HepG2 (cell line): ENCODE results near the gene AQP9. TPM values are rescaled to one million over a fixed set of nuclear protein-coding genes. Genes with fewer than 3 reads are reported as not detected.

Experiments used
- ATAC-seq: fragments of 200-7000 bp; cut with Tn5 transposase; 3 replicates; pipeline ENCODE4 v1.9.1; 2020; ENCODE audit warnings: mild to moderate bottlenecking, moderate library complexity
- BruUV-seq: library from RNA; stranded (reverse); fragments of 400-500 nt; replicated peaks from 2 replicates; lab custom pipeline; 2021; lab: Mats Ljungman, UMichigan
- CTCF ChIA-PET: fragments of 300-600 bp; formaldehyde crosslinking; extraction: SDS; loops from one replicate; lab custom pipeline; 2021; ENCODE audit warnings: low total read pairs, inconsistent platforms, low intra/inter-chr PET ratio; lab: Yijun Ruan, JAX
- POLR2A ChIA-PET: fragments of 350-600 bp; sonication (Branson Sonifier 250); formaldehyde crosslinking; loops from one replicate; lab custom pipeline; 2020; ENCODE audit warnings: antibody characterized with exemption, inconsistent platforms; lab: Yijun Ruan, JAX
- DNase-seq: peaks from one replicate; pipeline ENCODE4 v3.0.0-alpha.2; 2015; ENCODE audit warnings: low spot score
- FAIRE-seq: peaks from 3 replicates; lab custom pipeline; 2011; peaks lifted over from hg19 to GRCh38; lab: Jason Lieb, UNC
- H2AFZ ChIP-seq: one replicate; pipeline ENCODE4 v1.6.1; 2011; ENCODE audit warnings: low read length, inconsistent platforms
- H3K27ac ChIP-seq: fragments of 300-600 bp; 3 replicates; pipeline ENCODE4 v1.8.0; 2011; ENCODE audit warnings: mixed run types, mild to moderate bottlenecking, mixed read lengths, low read length, inconsistent platforms; ENCODE audit not compliant: insufficient read depth; ENCODE audit errors: extremely low read length
- H3K27me3 ChIP-seq, 2 experiments: fragments of 200-600 bp in 1 of 2; 2 replicates in 1 of 2; 3 replicates in 1 of 2; pipeline versions ENCODE4 v1.6.0 to v1.8.0; 2011; ENCODE audit warnings: low read length in 2 of 2, mild to moderate bottlenecking in 2 of 2, moderate library complexity in 2 of 2, inconsistent platforms in 1 of 2; ENCODE audit not compliant: insufficient read depth in 2 of 2, control insufficient read depth in 1 of 2
- H3K36me3 ChIP-seq, 2 experiments: fragments of 200-600 bp in 1 of 2; replicated peaks in 1 of 2; 2 replicates in 1 of 2; 3 replicates in 1 of 2; pipeline versions ENCODE4 v1.5.1 to v1.8.0; 2011; ENCODE audit warnings: low read length in 2 of 2, inconsistent platforms in 1 of 2; ENCODE audit not compliant: insufficient read depth in 2 of 2, control insufficient read depth in 1 of 2
- H3K4me1 ChIP-seq: 2 replicates; pipeline ENCODE4 v1.5.1; 2012; ENCODE audit warnings: low read length, inconsistent platforms; ENCODE audit not compliant: insufficient read depth
- H3K4me2 ChIP-seq: 2 replicates; pipeline ENCODE4 v1.6.0; 2011; ENCODE audit warnings: low read depth, low read length, inconsistent platforms
- H3K4me3 ChIP-seq, 3 experiments: fragments of 200-600 bp in 1 of 3; sonication (generic), shearing (Covaris generic) in 1 of 3; replicated peaks in 1 of 3; 2 replicates each; pipeline ENCODE4 v1.5.1; 2011 to 2016; ENCODE audit warnings: low read length in 3 of 3, inconsistent platforms in 2 of 3, low read depth in 2 of 3, mild to moderate bottlenecking in 2 of 3, control low read depth in 1 of 3, mixed read lengths in 1 of 3; ENCODE audit not compliant: insufficient read depth in 1 of 3
- H3K79me2 ChIP-seq: one replicate; pipeline ENCODE4 v1.6.1; 2011; ENCODE audit warnings: low read length, inconsistent platforms; ENCODE audit not compliant: insufficient read depth
- H3K9ac ChIP-seq: 2 replicates; pipeline ENCODE4 v1.6.0; 2011; ENCODE audit warnings: mild to moderate bottlenecking, low read depth, low read length, inconsistent platforms; ENCODE audit not compliant: insufficient read depth
- H3K9me3 ChIP-seq: 2 replicates; pipeline ENCODE4 v1.5.1; 2012; ENCODE audit warnings: mild to moderate bottlenecking, low read length
- H4K20me1 ChIP-seq: 2 replicates; pipeline ENCODE4 v1.6.0; 2011; ENCODE audit warnings: inconsistent platforms, mild to moderate bottlenecking, low read length, moderate library complexity; ENCODE audit not compliant: insufficient read depth
- ARID3A ChIP-seq: IDR thresholded peaks from 2 replicates; pipeline ENCODE4 v1.6.1; 2012; ENCODE audit warnings: low read depth, low read length, improper control_type of control experiment
- ATF7 ChIP-seq, 2 experiments: fragments of 450-650 bp in 1 of 2; sonication (generic) in 1 of 2; formaldehyde crosslinking in 1 of 2; IDR thresholded peaks; 2 replicates each; pipeline versions ENCODE4 v1.4.0 to v1.6.1; 2016 to 2020; ENCODE audit warnings: antibody characterized with exemption in 1 of 2, mild to moderate bottlenecking in 1 of 2, missing genetic modification reagents in 1 of 2
- EP300 ChIP-seq, 3 experiments: sonication (generic) in 1 of 3; formaldehyde crosslinking in 1 of 3; IDR thresholded peaks; 2 replicates each; pipeline versions ENCODE4 v1.5.1 to v1.6.1; 2011 to 2020; ENCODE audit warnings: low read depth in 2 of 3, low read length in 2 of 3, borderline replicate concordance in 1 of 3, improper control_type of control experiment in 1 of 3, mild to moderate bottlenecking in 1 of 3, missing genetic modification reagents in 1 of 3, moderate library complexity in 1 of 3
- JARID2 ChIP-seq: sonication (generic); formaldehyde crosslinking; IDR thresholded peaks from 2 replicates; pipeline ENCODE4 v1.8.1; 2023; ENCODE audit warnings: missing genetic modification reagents, inconsistent platforms; ENCODE audit not compliant: insufficient replicate concordance
- KMT2B ChIP-seq: IDR thresholded peaks from 2 replicates; pipeline ENCODE4 v1.6.1; 2016; ENCODE audit warnings: missing genetic modification reagents, missing compliant biosample characterization
- LCORL ChIP-seq, 2 experiments: fragments of 450-650 bp in 1 of 2; sonication (generic) in 1 of 2; formaldehyde crosslinking in 1 of 2; IDR thresholded peaks; 2 replicates each; pipeline versions ENCODE4 v1.5.0 to v1.6.1; 2017 to 2020; ENCODE audit warnings: antibody characterized with exemption in 1 of 2, missing genetic modification reagents in 1 of 2
- MED1 ChIP-seq: sonication (generic); formaldehyde crosslinking; IDR thresholded peaks from 2 replicates; pipeline ENCODE4 v1.4.0; 2020; ENCODE audit warnings: missing genetic modification reagents
- PAXIP1 ChIP-seq: sonication (generic); formaldehyde crosslinking; conservative IDR thresholded peaks from 2 replicates; pipeline ENCODE4 v1.4.0; 2020; ENCODE audit warnings: mild to moderate bottlenecking, missing genetic modification reagents, moderate library complexity
- RFXANK ChIP-seq: IDR thresholded peaks from 2 replicates; pipeline ENCODE4 v1.6.1; 2016
- SALL1 ChIP-seq: sonication (generic); formaldehyde crosslinking; IDR thresholded peaks from 2 replicates; pipeline ENCODE4 v1.8.0; 2022; ENCODE audit warnings: mild to moderate bottlenecking, missing genetic modification reagents
- SMYD3 ChIP-seq: sonication (generic); formaldehyde crosslinking; IDR thresholded peaks from 2 replicates; pipeline ENCODE4 v1.8.1; 2023; ENCODE audit warnings: mild to moderate bottlenecking, missing genetic modification reagents
- ZBTB3 ChIP-seq: sonication (generic); formaldehyde crosslinking; IDR thresholded peaks from 2 replicates; pipeline ENCODE4 v1.4.0; 2020; ENCODE audit warnings: low read depth, mild to moderate bottlenecking, moderate library complexity, missing genetic modification reagents, borderline replicate concordance
- ZBTB34 ChIP-seq: sonication (generic); formaldehyde crosslinking; IDR thresholded peaks from 2 replicates; pipeline ENCODE4 v1.8.0; 2022; ENCODE audit warnings: mild to moderate bottlenecking, missing genetic modification reagents
- WGBS: methylation state at CpG from one replicate; pipeline ENCODE4 v1.1.6; 2017; ENCODE audit warnings: low lambda C conversion rate; 5-methylcytosine and 5-hydroxymethylcytosine counted together
- in situ Hi-C: cut with HindIII; loops from 2 replicates; pipeline ENCODE4 v1.10.0; 2017; ENCODE audit warnings: low pct_unique_long_range_greater_than_20kb; ENCODE audit not compliant: extremely low pct_ligation_motif_present
- intact Hi-C: fragments of 100-400 bp; cut with micrococcal nuclease; formaldehyde crosslinking; loops from one replicate; pipeline ENCODE4 v1.10.0; 2022; ENCODE audit not compliant: unreplicated experiment
- polyA plus RNA-seq, 8 experiments: library from polyadenylated mRNA; depleted of rRNA in 3 of 8; stranded (reverse) in 7 of 8; unstranded in 1 of 8; fragments of >200 nt; fragmentation: Illumina TruSeq in 4 of 8; extraction: Trizol in 4 of 8; gene quantifications; 2 replicates each; pipeline versions ENCODE4 v1.2.1 to v1.2.3, GENCODE V29; 2011 to 2016; ENCODE audit warnings: low read depth in 4 of 8, missing spikeins in 1 of 8, mixed read lengths in 1 of 8; ENCODE audit not compliant: insufficient read depth in 1 of 8
- total RNA-seq, 5 experiments: library from RNA; depleted of rRNA; stranded (reverse); fragments of >200 nt; fragmentation: Illumina TruSeq; extraction: Trizol; gene quantifications; 2 replicates each; pipeline ENCODE4 v1.2.3, GENCODE V29; 2016; ENCODE audit warnings: low read depth in 1 of 5

The AQP9 gene
- total and polyA plus RNA-seq, 2 of the 13 experiments (the other 11 are each of a cell fraction or from before 2014, with no cell fraction given) = not detected

- TF ChIP-seq ZBTB34 (CRISPR knock-in tag) (no peak), ZBTB3 (CRISPR knock-in tag) (no peak), KMT2B (CRISPR knock-in tag) (no peak), JARID2 (CRISPR knock-in tag) (no peak)
These were observed at the start of gene AQP9 (continued) for GRCh38 chr15:58138106-58138505.

GRCh38 chr15:58095415-58095814 lies 42.8 kb upstream of the AQP9 start:
- WGBS = 24% methylated on average over 2 of the region's 2 CpGs
- intact Hi-C loops = no loop called here
- CTCF ChIA-PET = no interaction called here
- H3K4me1 ChIP-seq = peaks cover 8% of the 10 kb centered on the region; the same call in 1 of the 2 replicates
- H2AFZ ChIP-seq = no peak overlapping the region
- H3K4me3 ChIP-seq = no peak overlapping the region
- H3K27ac ChIP-seq = no peak overlapping the region
- no peak overlapping the region for H3K9ac ChIP-seq
- H3K36me3 ChIP-seq = no peaks in the 10 kb centered on the region
- no peaks in the 10 kb centered on the region for H4K20me1 ChIP-seq
- peak; percentile 54; the same call in 2 of the 3 replicates for ATAC-seq
- H3K4me2 ChIP-seq = no peak overlapping the region
- BruUV-seq = no TSS peak
- no peaks in the 10 kb centered on the region for H3K79me2 ChIP-seq
- TF ChIP-seq PAXIP1 (CRISPR knock-in tag) (peak; percentile 57), SALL1 (0 out of 2 replicates have a peak, but pooled peaks have one; percentile 22), ARID3A (no peak), MED1 (0 out of 2 replicates have a peak, but pooled peaks have one; percentile 22), ATF7 (IDR thresholded peaks at IDR 0.05) (no peak), ATF7 (CRISPR knock-in tag; IDR thresholded peaks at IDR 0.05) (no peak), LCORL (IDR thresholded peaks at IDR 0.05) (no peak), LCORL (CRISPR knock-in tag; IDR thresholded peaks at IDR 0.05) (0 out of 2 replicates have a peak, but pooled peaks have one; percentile 38), EP300 (IDR thresholded peaks at IDR 0.05; ENCODE audit: low read depth in 2 of 2, low read length in 2 of 2) (peak in 1 of 2 experiments; percentile 12; a peak in 1 of 4 replicates), EP300 (CRISPR knock-in tag; IDR thresholded peaks at IDR 0.05; ENCODE audit: borderline replicate concordance) (no peak), RFXANK (CRISPR knock-in tag) (no peak), SMYD3 (CRISPR knock-in tag) (no peak)
- POLR2A ChIA-PET = no interaction called here
- in situ Hi-C loops = no loop called here
- H3K27me3 ChIP-seq = no peaks in the 10 kb centered on the region
- FAIRE-seq = no peak
- no peak for DNase-seq
- H3K9me3 ChIP-seq = no peaks in the 10 kb centered on the region
